ENCODE results near the gene ACE. TPM values are rescaled to one million over a fixed set of nuclear protein-coding genes. Genes with fewer than 3 reads are reported as not detected.

Gene ACE
- total RNA-seq, 1 donor from 2014 or later, result 72.6 TPM

GRCh38 chr17:63503341-63503705 is 26.5 kb downstream of the ACE start:
- no peak overlapping the region for H3K27ac ChIP-seq
- no peaks in the 10 kb centered on the region for H3K4me1 ChIP-seq
- no peak for DNase-seq (ENCODE audit: low spot score in 2 of 2)
- H3K4me3 ChIP-seq, result no peak overlapping the region
- intact Hi-C loops (cut with DNase I), result no loop called here
- no peaks in the 10 kb centered on the region for H3K36me3 ChIP-seq
- no peak for TF ChIP-seq CTCF (IDR thresholded peaks at IDR 0.05)
- no peaks in the 10 kb centered on the region for H3K9me3 ChIP-seq
- H3K27me3 ChIP-seq, result no peaks in the 10 kb centered on the region

- H3K27ac ChIP-seq, result no peak overlapping the region
- no peaks in the 10 kb centered on the region for H3K4me1 ChIP-seq
- no peak overlapping the region for H3K4me3 ChIP-seq
- no peak for DNase-seq (ENCODE audit: low spot score in 2 of 2)
- no peaks in the 10 kb centered on the region for H3K9me3 ChIP-seq
- no peak for TF ChIP-seq CTCF (IDR thresholded peaks at IDR 0.05)
- H3K36me3 ChIP-seq, result no peaks in the 10 kb centered on the region
- H3K27me3 ChIP-seq, result no peaks in the 10 kb centered on the region
- intact Hi-C loops (cut with DNase I), result no loop called here
Observed at GRCh38 chr17:63504261-63504660, 27.4 kb downstream of the ACE start.

GRCh38 chr17:63505341-63505740 is 28.5 kb downstream of the ACE start:
- Histone ChIP-seq H3K36me3 (no peaks in the 10 kb centered on the region), H3K27ac (no peak overlapping the region), H3K4me3 (no peak overlapping the region), H3K9me3 (no peaks in the 10 kb centered on the region), H3K4me1 (no peaks in the 10 kb centered on the region), H3K27me3 (no peaks in the 10 kb centered on the region)
- intact Hi-C loops (cut with DNase I), result no loop called here
- no peak for DNase-seq (ENCODE audit: low spot score in 2 of 2)
- no peak for TF ChIP-seq CTCF (IDR thresholded peaks at IDR 0.05)

- H3K4me3 ChIP-seq, result no peak overlapping the region
- no peak for DNase-seq (ENCODE audit: low spot score in 2 of 2)
- no peaks in the 10 kb centered on the region for H3K27me3 ChIP-seq
- TF ChIP-seq CTCF (IDR thresholded peaks at IDR 0.05), result no peak
- H3K36me3 ChIP-seq, result no peaks in the 10 kb centered on the region
- no peak overlapping the region for H3K27ac ChIP-seq
- H3K9me3 ChIP-seq, result no peaks in the 10 kb centered on the region
- intact Hi-C loops (cut with DNase I), result no loop called here
- no peaks in the 10 kb centered on the region for H3K4me1 ChIP-seq
Observed at GRCh38 chr17:63506627-63507026, 29.8 kb downstream of the ACE start.

- Histone ChIP-seq H3K27me3 (no peaks in the 10 kb centered on the region), H3K36me3 (no peaks in the 10 kb centered on the region), H3K4me3 (no peak overlapping the region), H3K9me3 (no peaks in the 10 kb centered on the region), H3K27ac (no peak overlapping the region), H3K4me1 (no peaks in the 10 kb centered on the region)
- no peak for TF ChIP-seq CTCF (IDR thresholded peaks at IDR 0.05)
- intact Hi-C loops (cut with DNase I), result no loop called here
- no peak for DNase-seq (ENCODE audit: low spot score in 2 of 2)
Observed at GRCh38 chr17:63511331-63511730, 34.5 kb downstream of the ACE start.

GRCh38 chr17:63512388-63512787 is 35.5 kb downstream of the ACE start:
- no peaks in the 10 kb centered on the region for H3K9me3 ChIP-seq
- H3K4me3 ChIP-seq, result no peak overlapping the region
- H3K27me3 ChIP-seq, result no peaks in the 10 kb centered on the region
- DNase-seq (ENCODE audit: low spot score in 2 of 2), result no peak
- H3K36me3 ChIP-seq, result no peaks in the 10 kb centered on the region
- H3K4me1 ChIP-seq, result no peaks in the 10 kb centered on the region
- intact Hi-C loops (cut with DNase I), result no loop called here
- H3K27ac ChIP-seq, result no peak overlapping the region
- TF ChIP-seq CTCF (IDR thresholded peaks at IDR 0.05), result no peak

Data from ascending aorta (tissue), 2 donors.